ENCODE data around the gene PIK3CB.
"Not testable (repeated sequence)": the region's sequence is repeated elsewhere in the genome, so short reads cannot be mapped to it uniquely, and the experiment has no call there.

Gene PIK3CB

GRCh38 chr3:138802223-138802622 lies 32.5 kb downstream of the PIK3CB start:
- not testable (repeated sequence) for DNase-seq

GRCh38 chr3:138801792-138802191 lies 32.9 kb downstream of the PIK3CB start:
- DNase-seq = no peak

- no peak for DNase-seq
Measured at GRCh38 chr3:138800248-138800647, 34.5 kb downstream of the PIK3CB start.

GRCh38 chr3:138799822-138800221 lies 34.9 kb downstream of the PIK3CB start:
- DNase-seq = no peak

- DNase-seq = no peak
Measured at GRCh38 chr3:138797508-138798038, 37.2 kb downstream of the PIK3CB start.

- no peak for DNase-seq
Measured at GRCh38 chr3:138796761-138797160, 38.0 kb downstream of the PIK3CB start.

GRCh38 chr3:138786788-138787271 lies 47.9 kb downstream of the PIK3CB start:
- no peak for DNase-seq

- DNase-seq = no peak
Measured at GRCh38 chr3:138785951-138786350, 48.8 kb downstream of the PIK3CB start.

GRCh38 chr3:138785362-138785857 lies 49.3 kb downstream of the PIK3CB start:
- DNase-seq = not testable (repeated sequence)

- no peak for DNase-seq
Measured at GRCh38 chr3:138782755-138783154, 52.0 kb downstream of the PIK3CB start.

- no peak for DNase-seq
Measured at GRCh38 chr3:138781012-138781470, 53.7 kb downstream of the PIK3CB start.

GRCh38 chr3:138778643-138779042 lies 56.1 kb downstream of the PIK3CB start:
- no peak for DNase-seq

- no peak for DNase-seq
Measured at GRCh38 chr3:138776961-138777360, 57.8 kb downstream of the PIK3CB start.

- DNase-seq = no peak
Measured at GRCh38 chr3:138775254-138775595, 59.5 kb downstream of the PIK3CB start.

GRCh38 chr3:138774529-138775253 lies 60.0 kb downstream of the PIK3CB start:
- DNase-seq = peak; percentile 71

GRCh38 chr3:138771585-138771984 lies 63.1 kb downstream of the PIK3CB start:
- no peak for DNase-seq

GRCh38 chr3:138769616-138770015 lies 65.1 kb downstream of the PIK3CB start:
- no peak for DNase-seq

GRCh38 chr3:138768946-138769345 lies 65.8 kb downstream of the PIK3CB start:
- peak; percentile 37 for DNase-seq

- DNase-seq = no peak
Measured at GRCh38 chr3:138768125-138768524, 66.6 kb downstream of the PIK3CB start.

GRCh38 chr3:138767498-138768104 lies 67.1 kb downstream of the PIK3CB start:
- no peak for DNase-seq

GRCh38 chr3:138761002-138761401 lies 73.7 kb downstream of the PIK3CB start:
- no peak for DNase-seq

GRCh38 chr3:138748190-138748589 lies 86.5 kb downstream of the PIK3CB start:
- no peak for DNase-seq

- no peak for DNase-seq
Measured at GRCh38 chr3:138747225-138747624, 87.5 kb downstream of the PIK3CB start.

- no peak for DNase-seq
Measured at GRCh38 chr3:138740072-138740471, 94.7 kb downstream of the PIK3CB start.
